ENCODE data around the gene WDR4. TPM values are rescaled to one million over a fixed set of nuclear protein-coding genes. Genes with fewer than 3 reads are reported as not detected.
"Not testable (repeated sequence)": the region's sequence is repeated elsewhere in the genome, so short reads cannot be mapped to it uniquely, and the experiment has no call there.

WDR4 gene
- total RNA-seq, 4 donors from 2014 or later: 4.1 to 20.8 (median 17.2) TPM

GRCh38 chr21:42833859-42834725, 45.2 kb downstream of the WDR4 start:
- Histone ChIP-seq H3K36me3 (peaks cover 0 to 7% (median 0%) of the 10 kb centered on the region in 3 donors), H3K4me3 (no peak overlapping the region), H3K9me3 (no peaks in the 10 kb centered on the region), H3K27me3 (peaks cover 0 to 33% (median 0%) of the 10 kb centered on the region in 4 donors), H3K27ac (no peak overlapping the region), H3K4me1 (peaks cover 0 to 4% (median 0%) of the 10 kb centered on the region in 3 donors)
- intact Hi-C loops (cut with DNase I): loop anchor here (10.0 kb wide), 1 partner anchor 679 kb away; no protein-coding TSS in a partner anchor
- no peak for DNase-seq
- WGBS, 2 donors: 73 to 85% methylated on average over 16 to 23 of the region's 23 CpGs
- no peak for TF ChIP-seq POLR2A (IDR thresholded peaks at IDR 0.05)
- TF ChIP-seq, protein P1, sequence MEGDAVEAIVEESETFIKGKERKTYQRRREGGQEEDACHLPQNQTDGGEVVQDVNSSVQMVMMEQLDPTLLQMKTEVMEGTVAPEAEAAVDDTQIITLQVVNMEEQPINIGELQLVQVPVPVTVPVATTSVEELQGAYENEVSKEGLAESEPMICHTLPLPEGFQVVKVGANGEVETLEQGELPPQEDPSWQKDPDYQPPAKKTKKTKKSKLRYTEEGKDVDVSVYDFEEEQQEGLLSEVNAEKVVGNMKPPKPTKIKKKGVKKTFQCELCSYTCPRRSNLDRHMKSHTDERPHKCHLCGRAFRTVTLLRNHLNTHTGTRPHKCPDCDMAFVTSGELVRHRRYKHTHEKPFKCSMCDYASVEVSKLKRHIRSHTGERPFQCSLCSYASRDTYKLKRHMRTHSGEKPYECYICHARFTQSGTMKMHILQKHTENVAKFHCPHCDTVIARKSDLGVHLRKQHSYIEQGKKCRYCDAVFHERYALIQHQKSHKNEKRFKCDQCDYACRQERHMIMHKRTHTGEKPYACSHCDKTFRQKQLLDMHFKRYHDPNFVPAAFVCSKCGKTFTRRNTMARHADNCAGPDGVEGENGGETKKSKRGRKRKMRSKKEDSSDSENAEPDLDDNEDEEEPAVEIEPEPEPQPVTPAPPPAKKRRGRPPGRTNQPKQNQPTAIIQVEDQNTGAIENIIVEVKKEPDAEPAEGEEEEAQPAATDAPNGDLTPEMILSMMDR (IDR thresholded peaks at IDR 0.05): no peak

DNA sequence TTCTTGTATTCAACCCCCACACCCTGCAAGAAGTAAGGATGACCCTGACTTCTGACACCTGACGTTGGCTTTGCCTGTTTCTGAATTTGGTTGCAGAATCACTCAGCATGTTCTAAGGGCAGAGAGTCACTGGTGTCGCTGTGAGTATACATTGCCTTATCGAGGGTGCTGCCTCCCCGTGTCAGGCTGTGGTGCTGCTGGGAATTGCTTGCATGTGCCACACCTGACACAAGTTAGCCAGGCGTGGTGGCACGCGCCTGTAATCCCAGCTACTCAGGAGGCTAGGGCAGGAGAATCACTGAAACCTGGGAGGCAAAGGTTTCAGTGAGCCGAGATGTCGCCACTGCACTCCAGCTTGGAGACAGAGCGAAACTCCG, 45.9 kb downstream of the WDR4 start:
- intact Hi-C loops (cut with DNase I): loop anchor here (10.0 kb wide), 1 partner anchor 679 kb away; no protein-coding TSS in a partner anchor
- H3K27me3 ChIP-seq: peaks cover 0 to 40% (median 0%) of the 10 kb centered on the region in 4 donors
- peaks cover 0 to 4% (median 0%) of the 10 kb centered on the region in 3 donors for H3K4me1 ChIP-seq
- no peak for DNase-seq
- no peaks in the 10 kb centered on the region for H3K9me3 ChIP-seq
- H3K4me3 ChIP-seq: no peak overlapping the region
- peaks cover 0 to under 1% (median 0%) of the 10 kb centered on the region in 3 donors for H3K36me3 ChIP-seq
- no peak for TF ChIP-seq POLR2A (IDR thresholded peaks at IDR 0.05)
- TF ChIP-seq, protein P1 (IDR thresholded peaks at IDR 0.05): peak in 1 of 6 experiments; percentile 44
- H3K27ac ChIP-seq: no peak overlapping the region
- 42 to 90% methylated on average over 3 to 8 of the region's 11 CpGs for WGBS, 2 donors

DNA sequence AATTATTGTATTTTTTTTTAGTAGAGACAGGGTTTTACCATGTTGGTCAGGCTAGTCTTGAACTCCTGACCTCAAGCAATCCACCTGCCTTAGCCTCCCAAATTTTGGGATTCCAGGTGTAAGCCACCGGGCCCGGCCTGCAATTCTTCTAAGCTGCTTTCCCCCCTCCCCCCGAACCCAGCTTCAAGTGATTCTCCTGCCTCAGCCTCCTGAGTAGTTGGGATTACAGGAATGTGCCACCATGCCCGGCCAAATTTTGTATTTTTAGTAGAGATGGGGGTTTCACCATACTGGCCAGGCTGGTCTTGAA, 47.1 kb downstream of the WDR4 start:
- intact Hi-C loops (cut with DNase I): loop anchor here (10.0 kb wide), 1 partner anchor 677 kb away; no protein-coding TSS in a partner anchor
- DNase-seq: not testable (repeated sequence)

DNA sequence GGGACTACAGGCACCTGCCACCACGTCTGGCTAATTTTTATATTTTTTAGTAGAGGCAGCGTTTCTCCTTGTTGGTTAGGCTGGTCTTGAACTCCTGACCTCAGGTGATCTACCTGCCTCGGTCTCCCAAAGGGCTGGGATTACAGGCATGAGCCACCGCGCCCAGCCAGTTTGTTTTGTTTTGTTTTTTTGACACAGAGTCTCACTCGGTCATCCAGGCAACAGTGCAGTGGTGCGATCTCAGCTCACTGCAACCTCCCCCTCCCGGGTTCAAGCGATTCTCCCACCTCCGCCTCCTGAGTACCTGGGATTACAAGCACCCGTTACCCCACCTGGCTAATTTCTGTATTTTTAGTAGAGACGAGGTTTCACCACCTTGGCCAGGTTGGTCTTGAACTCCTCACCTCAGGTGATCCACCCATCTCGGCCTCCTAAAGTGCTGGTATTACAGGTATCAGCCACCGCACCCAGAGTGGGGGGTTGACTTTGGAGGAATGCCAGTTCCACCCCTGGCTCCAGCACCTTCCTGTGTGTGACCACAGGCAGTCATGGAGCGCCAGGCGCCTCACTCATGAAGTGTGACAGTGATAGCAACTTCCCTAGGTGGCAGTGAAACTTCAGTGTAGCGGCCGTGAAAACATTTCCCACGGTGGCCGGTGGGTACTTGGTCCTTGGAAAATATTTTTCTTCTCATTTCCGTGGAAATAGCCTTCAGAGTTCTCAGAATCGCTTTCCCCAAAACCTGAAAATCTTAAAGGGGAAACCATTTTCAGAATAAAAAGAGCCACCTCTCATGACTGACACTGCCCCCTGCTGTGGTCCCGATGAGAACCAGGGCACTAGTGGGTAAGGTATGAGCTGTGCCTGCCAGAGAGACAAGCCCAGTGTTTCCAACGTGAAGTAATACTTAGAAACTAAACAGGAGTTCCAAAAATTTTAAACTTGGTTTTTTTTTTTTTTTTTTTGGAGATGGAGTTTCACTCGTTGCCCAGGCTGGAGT, 48.6 kb downstream of the WDR4 start:
- no peaks in the 10 kb centered on the region for H3K36me3 ChIP-seq
- H3K4me3 ChIP-seq: no peak overlapping the region
- H3K27me3 ChIP-seq: peaks cover 0 to 67% (median 0%) of the 10 kb centered on the region in 4 donors
- WGBS, 2 donors: 55 to 63% methylated on average over 22 of the region's 25 CpGs
- intact Hi-C loops (cut with DNase I): loop anchor here (10.0 kb wide), 1 partner anchor 676 kb away; no protein-coding TSS in a partner anchor
- H3K9me3 ChIP-seq: no peaks in the 10 kb centered on the region
- DNase-seq: no peak
- TF ChIP-seq, protein P1 (IDR thresholded peaks at IDR 0.05): no peak
- TF ChIP-seq POLR2A (IDR thresholded peaks at IDR 0.05): no peak
- H3K27ac ChIP-seq: no peak overlapping the region
- peaks cover 0 to 4% (median 0%) of the 10 kb centered on the region in 3 donors for H3K4me1 ChIP-seq

More for the DNA sequence above, 47.1 kb downstream of the WDR4 start:
- not testable (repeated sequence) for H3K4me1 ChIP-seq, H3K9me3 ChIP-seq, H3K27ac ChIP-seq, H3K36me3 ChIP-seq, H3K4me3 ChIP-seq
- peaks cover 0 to 52% (median 0%) of the 10 kb centered on the region in 4 donors for H3K27me3 ChIP-seq
- WGBS, 2 donors: 61 to 81% methylated on average over 3 to 4 of the region's 4 CpGs

DNA sequence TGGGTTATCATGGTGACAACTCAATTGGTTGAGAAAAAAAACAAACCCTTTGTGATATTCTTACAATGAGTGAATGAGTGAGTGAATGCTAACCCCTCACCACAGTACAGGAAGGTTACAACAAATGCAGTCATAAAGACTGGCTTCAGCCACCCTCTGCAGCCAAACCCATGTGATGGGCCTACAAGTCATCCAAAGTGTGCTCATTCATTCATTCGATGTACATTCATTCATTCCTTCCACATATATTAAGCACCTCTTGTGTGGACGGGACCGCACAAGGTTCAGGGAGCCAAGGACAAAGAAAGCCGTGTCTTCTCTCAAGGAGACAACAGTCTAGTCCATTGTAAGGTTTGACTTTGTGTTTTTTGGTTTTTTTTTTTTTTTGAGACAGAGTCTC, 49.4 kb downstream of the WDR4 start:
- TF ChIP-seq POLR2A (IDR thresholded peaks at IDR 0.05): no peak
- TF ChIP-seq, protein P1 (IDR thresholded peaks at IDR 0.05): no peak
- no peak overlapping the region for H3K4me3 ChIP-seq
- H3K4me1 ChIP-seq: peaks cover 0 to 4% (median 0%) of the 10 kb centered on the region in 3 donors
- peaks cover 0 to 70% (median 0%) of the 10 kb centered on the region in 4 donors for H3K27me3 ChIP-seq
- H3K27ac ChIP-seq: no peak overlapping the region
- WGBS, 2 donors: 92 to 97% methylated on average over 4 of the region's 4 CpGs
- intact Hi-C loops (cut with DNase I): loop anchor here (10.0 kb wide), 1 partner anchor 675 kb away; no protein-coding TSS in a partner anchor
- no peaks in the 10 kb centered on the region for H3K9me3 ChIP-seq
- no peaks in the 10 kb centered on the region for H3K36me3 ChIP-seq
- DNase-seq: no peak
